ENCODE data around the gene NPM3. TPM values are rescaled to one million over a fixed set of nuclear protein-coding genes. Genes with fewer than 3 reads are reported as not detected.
A peak's percentile ranks its signal among the peaks of the same experiment; 100 is the strongest.

Gene NPM3
- total RNA-seq, 1 experiment from 2014 or later = 260 TPM

GRCh38 chr10:101778151-101778780 is 5.0 kb downstream of the NPM3 start:
- no peaks in the 10 kb centered on the region for H3K9me3 Mint-ChIP-seq
- H3K4me1 Mint-ChIP-seq = peaks cover 60% of the 10 kb centered on the region
- no peak overlapping the region; the same call in none of the 2 replicates for H3K27ac Mint-ChIP-seq
- ATAC-seq (no peak), DNase-seq (ENCODE audit: low spot score) (no peak)
- CTCF ChIA-PET = interaction anchor here (0.6 to 11.0 kb wide), 13 partner anchors 8 to 565 kb away, joined by 3 to 370 read pairs (median 4); no protein-coding TSS in a partner anchor
- H3K4me3 Mint-ChIP-seq = peak overlapping the region; percentile 81
- no peaks in the 10 kb centered on the region for H3K36me3 Mint-ChIP-seq
- POLR2A ChIA-PET = interaction anchor here (0.6 to 2.6 kb wide), 3 partner anchors 8 to 176 kb away, joined by 4 to 10 read pairs (median 6); partner anchors contain the start of gene OGA
- peaks cover 50% of the 10 kb centered on the region for H3K27me3 Mint-ChIP-seq (ENCODE audit: low read depth)
- TF ChIP-seq USF2 (CRISPR knock-in tag; IDR thresholded peaks at IDR 0.05) (no peak), E2F1 (CRISPR knock-in tag; IDR thresholded peaks at IDR 0.05) (no peak), NR3C1 (CRISPR knock-in tag; conservative IDR thresholded peaks at IDR 0.05; ENCODE audit: low read depth) (no peak), ATF3 (CRISPR knock-in tag; conservative IDR thresholded peaks at IDR 0.05) (no peak), ATF6 (CRISPR knock-in tag; IDR thresholded peaks at IDR 0.05) (no peak), SMAD4 (CRISPR knock-in tag; IDR thresholded peaks at IDR 0.05) (no peak), PREB (CRISPR knock-in tag; IDR thresholded peaks at IDR 0.05; ENCODE audit: borderline replicate concordance) (no peak), AFF4 (CRISPR knock-in tag; IDR thresholded peaks at IDR 0.05; ENCODE audit: borderline replicate concordance) (no peak), ERG (CRISPR knock-in tag; IDR thresholded peaks at IDR 0.05) (no peak), STAT6 (CRISPR knock-in tag; conservative IDR thresholded peaks at IDR 0.05; ENCODE audit: low read depth) (no peak), ZSCAN18 (CRISPR knock-in tag; IDR thresholded peaks at IDR 0.05) (no peak), PRDM15 (CRISPR knock-in tag; IDR thresholded peaks at IDR 0.05) (no peak), ZNF219 (CRISPR knock-in tag; IDR thresholded peaks at IDR 0.05; ENCODE audit: borderline replicate concordance) (no peak), TCF7 (CRISPR knock-in tag; IDR thresholded peaks at IDR 0.05; ENCODE audit: low read depth) (no peak), KAT7 (CRISPR knock-in tag; IDR thresholded peaks at IDR 0.05; ENCODE audit: borderline replicate concordance) (no peak), PRRX2 (CRISPR knock-in tag; IDR thresholded peaks at IDR 0.05) (no peak), SOX15 (CRISPR knock-in tag; IDR thresholded peaks at IDR 0.05) (no peak)
